Daoy (cell line): ENCODE data around the gene MAP7D2. TPM values are rescaled to one million over a fixed set of nuclear protein-coding genes. Genes with fewer than 3 reads are reported as not detected.
A peak's percentile ranks its signal among the peaks of the same experiment; 100 is the strongest.

Source experiments
- DNase-seq: peaks from one replicate; pipeline ENCODE4 v3.0.0-alpha.2; 2015; ENCODE audit warnings: low read depth
- total RNA-seq: library from RNA; depleted of rRNA; stranded (reverse); fragments of >200 nt; shearing (Covaris generic); gene quantifications from 2 replicates; pipeline ENCODE4 v1.2.3, GENCODE V29; 2014

Gene MAP7D2
- total RNA-seq, 1 experiment from 2014 or later, result 1.7 TPM

- DNase-seq, result no peak
Measured at GRCh38 chrX:20038966-20039365, 77.7 kb downstream of the MAP7D2 start.

GRCh38 chrX:20037186-20037585 is 79.5 kb downstream of the MAP7D2 start:
- DNase-seq, result no peak

DNA sequence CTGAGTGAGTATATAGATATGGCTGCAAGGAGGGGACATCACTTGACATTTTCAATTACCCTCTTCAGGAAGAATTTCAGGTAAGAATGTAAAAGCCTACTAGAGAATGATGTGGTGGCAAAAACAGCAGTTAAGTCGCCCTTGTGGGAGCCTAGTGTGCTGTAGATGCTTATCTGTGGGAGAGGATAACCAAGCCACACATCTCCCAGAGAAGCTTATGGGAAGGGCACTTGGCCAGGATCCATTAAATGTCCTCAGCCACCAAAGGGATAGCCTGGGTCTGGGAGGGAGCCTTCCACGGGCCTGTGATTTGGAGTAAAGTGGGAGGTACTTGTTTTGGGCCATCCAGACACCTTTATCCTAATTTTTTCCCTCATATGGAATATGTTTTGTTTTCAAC is 84.5 kb downstream of the MAP7D2 start:
- DNase-seq, result no peak

DNA sequence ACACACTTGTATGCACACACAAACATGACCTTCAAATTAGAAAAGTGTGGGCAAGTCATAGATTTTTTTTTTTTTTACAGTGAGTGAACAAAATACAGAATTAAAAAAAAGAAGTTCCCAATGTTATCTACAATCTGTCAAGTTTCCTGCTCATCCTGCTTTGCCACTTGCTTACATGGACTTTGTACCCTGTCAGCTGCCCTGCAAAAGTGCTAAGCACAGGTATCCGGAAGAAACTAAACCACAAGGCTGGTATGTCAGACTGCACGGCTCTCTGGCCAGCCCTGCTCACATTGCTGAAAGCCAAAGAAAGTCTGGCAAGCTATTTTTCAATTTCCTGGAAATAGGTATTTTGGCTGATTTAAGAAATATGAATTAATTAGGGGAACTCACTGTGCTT is 87.0 kb downstream of the MAP7D2 start:
- DNase-seq, result no peak

GRCh38 chrX:20028588-20028987 is 88.1 kb downstream of the MAP7D2 start:
- DNase-seq, result no peak

DNA sequence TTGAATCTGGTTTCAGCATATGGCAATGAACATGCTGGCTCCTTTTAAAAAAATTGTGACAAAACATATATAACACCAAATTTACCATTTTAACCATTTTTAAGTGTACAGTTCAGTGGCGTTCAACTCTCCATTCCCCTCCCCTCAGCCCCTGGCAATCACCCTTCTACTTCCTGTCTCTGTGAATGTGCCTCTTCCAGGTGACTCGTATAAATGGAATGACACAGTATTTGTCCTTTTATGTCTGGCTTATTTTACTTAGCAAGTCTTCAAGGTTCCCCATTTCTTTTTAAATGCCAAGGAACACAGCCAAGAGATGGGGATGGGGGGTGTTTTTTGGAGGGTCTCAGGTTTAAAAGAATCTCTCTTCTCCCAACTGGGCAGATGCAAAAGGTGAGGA is 90.4 kb downstream of the MAP7D2 start:
- peak; percentile 3 for DNase-seq

- no peak for DNase-seq
Measured at GRCh38 chrX:20019672-20020365, 96.9 kb downstream of the MAP7D2 start.

DNA sequence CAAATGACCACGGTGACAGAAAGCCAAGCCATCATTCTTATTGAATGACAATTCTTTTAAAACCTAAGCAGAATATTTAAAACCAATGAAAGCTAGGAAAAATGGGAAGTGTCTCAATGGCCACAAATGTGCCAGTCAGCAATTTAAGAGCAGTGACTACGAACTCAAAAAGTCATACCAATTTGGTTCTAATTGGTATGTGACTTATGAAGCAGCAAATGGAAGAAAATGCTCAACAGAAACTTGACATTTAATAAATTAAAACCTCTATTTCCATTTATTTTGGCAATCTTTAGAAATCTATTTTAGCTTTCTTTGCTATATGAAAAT is 100.1 kb downstream of the MAP7D2 start:
- no peak for DNase-seq

- DNase-seq, result no peak
Measured at GRCh38 chrX:20015945-20016615, 100.6 kb downstream of the MAP7D2 start.

DNA sequence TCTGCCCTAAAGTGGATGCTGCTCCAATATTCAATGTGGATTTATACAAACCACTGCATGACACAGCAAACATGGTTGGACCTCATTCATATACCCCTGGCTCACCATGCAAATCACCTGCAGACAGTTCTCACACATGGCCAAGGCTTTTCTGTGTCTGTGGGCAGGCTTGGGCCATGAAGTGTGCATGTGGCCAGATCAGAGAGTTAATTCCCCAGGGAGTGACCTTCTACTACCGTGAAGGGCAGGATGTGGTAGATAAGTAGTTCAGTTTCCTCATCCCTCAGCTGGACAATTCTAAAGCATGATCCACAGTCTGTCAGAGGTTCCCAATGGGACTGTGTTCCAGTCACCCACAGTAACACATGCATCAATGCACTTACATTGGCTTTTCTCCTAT is 101.3 kb downstream of the MAP7D2 start:
- no peak for DNase-seq

GRCh38 chrX:20011608-20012007 is 105.1 kb downstream of the MAP7D2 start:
- DNase-seq, result no peak

- DNase-seq, result no peak
Measured at GRCh38 chrX:20007962-20008622, 108.6 kb downstream of the MAP7D2 start.

DNA sequence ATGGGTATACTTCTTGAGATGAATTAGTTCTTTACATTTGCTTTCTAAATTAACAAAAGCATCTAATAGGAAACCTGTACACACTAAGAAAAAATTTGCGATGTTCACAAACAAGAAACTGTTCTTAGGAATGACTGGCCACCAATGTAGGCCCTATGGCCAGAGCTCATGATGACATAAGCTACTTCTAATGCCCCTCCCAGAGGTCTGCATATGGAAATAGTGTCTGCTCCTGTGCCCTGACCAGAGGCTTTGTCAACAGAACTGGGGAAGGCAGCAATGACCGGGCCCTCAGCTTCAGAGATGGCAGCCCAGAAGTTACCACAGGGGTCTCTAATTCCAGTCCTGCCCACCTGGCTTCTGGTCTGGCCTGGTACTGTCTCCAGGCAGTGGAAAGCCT is 110.8 kb downstream of the MAP7D2 start:
- DNase-seq, result no peak

DNA sequence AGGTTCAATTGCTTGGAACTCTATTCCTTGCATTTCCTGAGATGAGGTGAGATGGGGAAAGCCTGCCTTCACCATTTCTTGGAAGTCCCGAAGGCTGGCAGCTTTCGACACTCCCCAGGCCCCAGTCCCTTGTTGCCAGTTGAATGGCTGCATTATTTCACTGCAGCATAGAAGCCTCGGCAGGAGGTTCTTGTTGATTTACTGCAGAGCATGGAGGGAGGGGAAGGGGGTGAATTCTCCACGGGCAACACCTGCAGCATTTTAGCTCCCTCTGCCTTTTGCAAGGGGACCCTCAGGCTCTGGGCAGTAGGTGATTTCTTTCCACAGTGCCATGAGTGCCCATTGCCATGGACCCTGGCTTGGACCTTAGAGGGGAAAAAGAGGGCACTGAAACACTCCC is 115.1 kb downstream of the MAP7D2 start:
- no peak for DNase-seq

DNA sequence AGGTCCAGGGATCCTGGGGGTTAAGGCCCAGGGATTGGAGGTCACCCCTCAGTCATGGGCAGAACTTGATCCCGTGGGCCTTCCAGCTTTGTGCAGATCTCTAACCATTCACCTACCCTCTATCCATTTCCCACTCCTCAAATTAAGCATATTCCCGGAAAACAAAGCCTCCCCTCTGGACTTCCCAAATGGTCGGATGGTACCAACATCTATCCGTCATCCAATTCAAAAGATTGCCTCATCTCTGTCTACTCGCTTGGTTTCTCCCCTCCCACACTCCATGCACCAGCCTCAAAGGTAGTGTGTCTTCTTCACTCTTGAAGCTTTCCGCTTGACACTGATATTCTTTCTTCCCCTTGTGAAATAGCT is 125.4 kb downstream of the MAP7D2 start:
- DNase-seq, result no peak

- DNase-seq, result peak; percentile 88
Measured at GRCh38 chrX:19990556-19991349, 126.0 kb downstream of the MAP7D2 start, which contains the start of gene BCLAF3. Gene BCLAF3, minus strand, starts transcription at chrX:19991061. Its CDS starts 20,797 bp downstream, at chrX:19970264.

GRCh38 chrX:19990151-19990555 is 126.6 kb downstream of the MAP7D2 start:
- DNase-seq, result peak; percentile 0

DNA sequence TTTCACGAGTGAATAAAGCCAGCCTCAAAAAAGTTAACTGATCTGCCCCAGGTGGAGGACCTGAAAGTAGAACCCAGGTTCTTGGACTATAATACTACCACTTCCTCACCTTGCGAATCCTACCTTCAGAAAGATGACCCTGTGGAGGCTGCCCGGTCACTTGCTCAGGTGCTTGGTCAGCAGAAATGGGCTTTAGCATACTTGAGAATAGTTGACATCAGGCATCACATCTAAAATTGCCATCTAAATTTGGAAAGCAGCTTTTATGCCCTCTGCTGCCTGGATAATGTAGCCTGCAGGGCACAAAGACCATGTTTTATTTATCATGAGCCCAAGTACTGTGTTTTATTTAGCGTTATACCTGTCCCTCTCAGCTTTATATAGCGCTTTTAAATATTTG is 128.9 kb downstream of the MAP7D2 start:
- DNase-seq, result no peak

DNA sequence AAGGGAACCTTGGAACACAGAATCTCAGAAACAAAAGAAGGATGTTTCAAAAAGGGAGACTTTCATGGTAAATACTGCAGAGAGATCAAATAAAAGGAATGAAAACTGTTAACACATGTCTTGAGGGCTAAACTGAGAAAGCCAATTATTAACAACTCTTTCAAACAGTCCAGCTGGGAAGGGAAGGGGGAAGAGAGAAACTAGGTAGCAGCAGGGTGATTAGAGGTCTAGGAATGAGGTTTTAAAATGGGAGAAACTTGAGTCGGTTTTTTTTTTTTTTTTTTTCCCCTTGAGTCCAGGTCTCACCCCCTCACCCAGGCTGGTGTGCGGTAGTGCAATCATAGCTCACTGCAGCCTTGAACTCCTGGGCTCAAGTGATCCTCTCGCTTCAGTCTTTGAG is 130.2 kb downstream of the MAP7D2 start:
- DNase-seq, result no peak

DNA sequence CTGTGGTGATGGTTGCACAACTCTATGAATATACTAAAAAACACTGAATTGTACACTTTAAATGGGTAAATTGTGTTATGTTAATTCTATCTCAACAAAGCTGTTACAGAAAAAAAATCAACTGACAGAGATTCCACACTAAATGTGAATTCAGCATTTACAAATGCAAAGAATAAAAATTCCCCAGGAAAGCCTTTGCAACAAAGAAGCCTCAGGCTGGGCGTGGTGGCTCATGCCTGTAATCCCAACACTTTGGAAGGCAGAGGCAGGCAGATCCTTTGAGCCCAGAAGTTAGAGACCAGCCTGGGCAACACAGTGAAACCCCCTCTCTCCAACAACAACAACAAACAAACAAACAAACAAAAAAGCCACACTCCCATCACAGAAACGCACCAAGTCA is 134.8 kb downstream of the MAP7D2 start:
- DNase-seq, result no peak

DNA sequence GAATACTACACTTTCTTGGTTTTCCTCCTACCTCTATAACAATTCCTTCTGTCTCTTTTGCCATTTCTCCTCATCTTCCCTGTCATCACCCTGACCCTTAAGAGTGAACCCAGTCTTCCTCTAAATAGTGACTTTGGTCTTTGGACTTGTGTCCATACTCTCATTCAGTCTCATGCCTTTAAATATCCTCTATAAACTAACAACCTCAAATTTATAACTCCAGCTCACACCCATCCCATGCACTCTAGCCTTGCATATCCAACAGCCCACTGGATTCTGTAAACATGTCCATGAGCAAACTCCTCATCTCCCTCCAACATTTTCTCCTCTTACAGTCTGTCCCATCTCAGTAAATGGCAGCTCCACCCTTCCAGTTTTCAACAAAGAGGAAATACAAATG is 140.9 kb downstream of the MAP7D2 start:
- no peak for DNase-seq

GRCh38 chrX:19972984-19973383 is 143.7 kb downstream of the MAP7D2 start:
- DNase-seq, result no peak
